GM21528 (cell line): ENCODE results near the gene ADGRL3.

ENCODE experiments used
- ATAC-seq: cut with Tn5 transposase; IDR thresholded peaks from one replicate; pipeline ENCODE4 v1.9.1; 2021; ENCODE audit warnings: mild to moderate bottlenecking, moderate library complexity; ENCODE audit not compliant: unreplicated experiment, low FRiP score

ADGRL3 gene

GRCh38 chr4:61531188-61531587 is 331.1 kb downstream of the ADGRL3 start:
- no peak for ATAC-seq

GRCh38 chr4:61532336-61533000 is 332.3 kb downstream of the ADGRL3 start:
- ATAC-seq: no peak

- ATAC-seq: no peak
Measured at GRCh38 chr4:61533140-61533539, 333.0 kb downstream of the ADGRL3 start.

- no peak for ATAC-seq
Measured at GRCh38 chr4:61540944-61541343, 340.8 kb downstream of the ADGRL3 start.

- ATAC-seq: no peak
Measured at GRCh38 chr4:61541459-61541858, 341.3 kb downstream of the ADGRL3 start.

DNA sequence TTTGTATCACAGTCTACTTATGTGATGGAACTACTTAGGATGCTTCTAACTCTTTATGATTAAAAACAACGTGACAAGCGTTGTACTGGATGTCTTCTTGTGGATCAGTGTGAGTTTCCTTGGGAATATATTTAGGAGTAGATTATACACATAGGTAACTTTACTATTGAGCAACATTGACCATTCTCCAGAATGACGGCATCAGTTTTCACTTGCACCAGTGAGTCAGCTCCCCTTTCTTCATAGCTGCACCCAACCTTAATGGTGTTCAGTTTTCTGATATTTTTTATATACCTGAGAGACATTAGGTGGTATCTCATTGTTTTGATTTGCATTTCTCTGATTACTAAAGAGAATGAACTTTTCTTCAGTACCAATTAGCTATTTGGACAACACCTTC is 343.9 kb downstream of the ADGRL3 start:
- no peak for ATAC-seq

- no peak for ATAC-seq
Measured at GRCh38 chr4:61545902-61546480, 345.9 kb downstream of the ADGRL3 start.

DNA sequence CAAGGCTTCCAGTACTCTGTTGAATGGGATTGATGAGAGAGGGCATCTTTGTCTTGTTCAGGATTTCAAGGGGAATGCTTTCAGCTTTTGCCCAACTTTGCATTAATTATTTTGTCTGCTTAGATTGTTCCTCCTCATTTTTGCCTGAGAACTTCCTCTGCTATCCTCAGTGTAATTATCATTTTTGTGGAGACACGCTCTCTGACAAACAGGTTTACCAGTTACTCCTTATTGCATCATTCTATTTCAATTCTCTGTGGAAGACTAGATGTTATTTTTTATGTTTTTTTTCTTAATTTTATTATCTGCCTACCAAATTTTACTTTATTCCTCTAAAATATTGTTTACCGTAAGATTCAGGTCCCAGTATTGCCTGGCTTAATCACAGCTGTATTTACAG is 349.2 kb downstream of the ADGRL3 start:
- ATAC-seq: no peak

DNA sequence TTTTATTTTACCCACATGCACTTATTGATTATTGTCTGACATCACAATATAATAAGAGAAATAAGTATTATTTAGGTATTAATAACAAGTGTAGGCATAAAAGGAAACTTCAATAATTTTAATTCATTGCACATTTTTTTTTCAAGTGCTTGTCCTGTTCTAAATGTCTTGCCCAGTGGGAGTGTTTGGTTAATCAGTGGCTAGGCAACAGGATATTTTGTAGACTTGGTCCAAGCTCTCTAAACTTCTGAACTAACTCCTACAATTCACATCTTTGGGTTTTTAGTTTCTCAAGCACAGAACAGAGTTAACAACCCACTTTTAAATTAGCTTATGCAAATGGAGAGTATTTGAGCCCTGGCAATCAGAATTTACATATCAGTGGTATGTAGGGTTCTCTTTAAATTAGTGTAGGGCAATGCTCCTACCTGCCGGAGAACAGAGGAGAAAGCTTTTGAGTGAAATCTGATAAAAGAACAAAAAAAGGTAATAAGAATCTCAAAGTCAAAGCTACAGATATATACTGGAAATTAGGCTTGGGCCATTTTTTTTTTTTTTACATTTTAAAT is 353.5 kb downstream of the ADGRL3 start:
- ATAC-seq: no peak

DNA sequence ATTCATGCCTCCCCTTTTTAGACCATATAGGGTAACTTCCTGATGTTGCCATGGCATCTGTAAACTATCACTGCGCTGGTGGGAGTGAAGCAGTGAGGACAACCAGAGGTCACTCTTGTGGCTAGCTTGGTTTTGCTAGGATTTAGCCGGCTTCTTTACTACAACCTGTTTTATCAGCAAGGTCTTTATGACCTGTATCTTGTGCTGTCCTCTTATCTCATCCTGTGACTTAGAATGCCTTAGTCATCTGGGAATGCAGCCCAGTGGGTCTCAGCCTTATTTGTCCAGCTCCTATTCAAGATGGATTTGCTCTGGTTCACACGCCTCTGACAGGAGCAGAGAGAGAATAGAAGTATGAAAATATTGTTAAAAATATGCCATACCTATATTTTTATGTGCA is 355.7 kb downstream of the ADGRL3 start:
- no peak for ATAC-seq

GRCh38 chr4:61556277-61556676 is 356.2 kb downstream of the ADGRL3 start:
- no peak for ATAC-seq

- no peak for ATAC-seq
Measured at GRCh38 chr4:61559396-61559795, 359.3 kb downstream of the ADGRL3 start.

GRCh38 chr4:61561028-61561427 is 360.9 kb downstream of the ADGRL3 start:
- no peak for ATAC-seq

GRCh38 chr4:61571761-61572559 is 371.8 kb downstream of the ADGRL3 start:
- ATAC-seq: no peak

- ATAC-seq: no peak
Measured at GRCh38 chr4:61575796-61576195, 375.7 kb downstream of the ADGRL3 start.

DNA sequence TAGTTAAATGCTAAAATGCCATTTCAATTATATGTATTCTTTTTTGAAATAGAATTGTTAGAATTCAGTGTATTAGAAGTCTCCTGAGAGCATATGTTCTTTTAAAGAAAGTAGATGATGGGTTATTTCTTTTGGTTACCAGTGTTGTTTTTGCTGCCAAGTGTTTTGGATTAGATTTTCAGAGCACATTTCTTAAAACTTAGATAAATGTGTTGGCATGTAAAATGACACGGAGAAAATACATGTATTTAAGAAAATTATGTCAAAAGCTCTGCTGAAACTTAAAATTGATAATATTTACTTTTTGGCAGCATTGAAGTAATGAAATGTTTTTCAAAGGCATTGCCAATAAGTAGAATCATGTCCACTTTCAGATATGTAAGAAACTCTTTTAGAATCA is 379.7 kb downstream of the ADGRL3 start:
- no peak for ATAC-seq

GRCh38 chr4:61580721-61581377 is 380.7 kb downstream of the ADGRL3 start:
- no peak for ATAC-seq

DNA sequence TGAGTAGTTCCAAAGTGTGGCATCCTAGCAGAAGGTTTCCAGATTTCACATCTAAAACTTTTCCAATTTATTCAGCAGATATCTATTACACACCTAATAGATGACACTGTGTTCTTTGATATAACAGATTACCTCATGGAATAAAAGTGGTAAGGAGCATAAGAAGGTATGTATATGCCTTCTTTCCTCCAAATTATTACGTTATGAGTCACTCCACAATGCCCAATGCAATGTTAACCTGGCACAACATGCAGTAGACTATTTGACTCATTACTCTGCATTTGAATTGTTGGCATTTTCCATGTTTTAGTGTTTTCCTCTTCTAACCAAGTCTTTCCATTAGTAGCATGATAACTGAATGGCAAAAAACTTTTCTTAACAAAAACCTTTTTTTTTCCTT is 383.6 kb downstream of the ADGRL3 start:
- ATAC-seq: no peak

DNA sequence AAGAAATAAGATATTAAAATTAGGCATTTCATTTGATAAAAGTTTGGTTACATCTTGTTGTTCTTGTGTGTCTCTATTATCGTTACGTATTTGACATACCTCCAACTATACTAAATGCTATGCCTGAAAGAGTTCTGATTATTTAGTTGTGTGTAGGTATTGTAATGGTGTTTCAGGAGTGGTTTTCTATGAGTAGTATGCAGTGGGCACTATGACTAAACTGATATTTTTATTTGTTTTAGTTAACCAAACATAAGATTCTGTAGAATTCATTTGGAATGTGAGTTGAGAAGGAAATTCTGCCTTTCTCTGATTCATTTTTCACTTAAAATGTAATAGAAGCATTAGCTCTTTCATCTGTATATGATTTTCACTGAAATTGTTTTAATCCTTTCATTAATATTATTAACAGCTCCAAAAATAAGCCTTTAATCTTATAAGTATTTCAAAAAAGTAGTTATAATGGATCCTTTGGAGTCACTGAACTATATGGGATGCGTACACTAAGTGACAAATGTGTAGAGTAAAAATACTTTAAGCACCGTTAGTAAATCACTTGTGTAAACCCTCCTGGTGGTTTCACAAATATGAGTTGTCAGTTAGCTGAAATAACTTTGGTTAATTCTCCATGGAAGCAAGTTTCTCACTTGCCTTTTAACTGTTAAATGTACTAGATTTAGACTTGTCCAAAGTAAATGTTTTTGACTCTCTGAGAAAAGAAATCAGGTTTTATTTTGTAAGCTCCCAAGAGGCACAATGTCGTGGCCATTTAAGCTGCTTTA is 388.7 kb downstream of the ADGRL3 start:
- no peak for ATAC-seq

GRCh38 chr4:61590881-61591280 is 390.8 kb downstream of the ADGRL3 start:
- ATAC-seq: no peak
